GM12875 (cell line): ENCODE measurements around the gene ZNF789.

Experiments
- H3K4me3 ChIP-seq: one replicate; pipeline ENCODE4 v1.5.1; 2011; ENCODE audit warnings: low read depth, low read length, control low read depth
- TF ChIP-seq, protein P1 (sequence below): IDR thresholded peaks from 2 replicates; pipeline ENCODE4 v1.5.1; 2011; ENCODE audit warnings: low read depth, mild to moderate bottlenecking, control low read depth, inconsistent platforms, low read length, moderate library complexity, borderline replicate concordance; ENCODE audit not compliant: insufficient read depth

Gene ZNF789

GRCh38 chr7:99535667-99536066, 63.0 kb downstream of the ZNF789 start:
- H3K4me3 ChIP-seq = no peak overlapping the region
- TF ChIP-seq, protein P1, sequence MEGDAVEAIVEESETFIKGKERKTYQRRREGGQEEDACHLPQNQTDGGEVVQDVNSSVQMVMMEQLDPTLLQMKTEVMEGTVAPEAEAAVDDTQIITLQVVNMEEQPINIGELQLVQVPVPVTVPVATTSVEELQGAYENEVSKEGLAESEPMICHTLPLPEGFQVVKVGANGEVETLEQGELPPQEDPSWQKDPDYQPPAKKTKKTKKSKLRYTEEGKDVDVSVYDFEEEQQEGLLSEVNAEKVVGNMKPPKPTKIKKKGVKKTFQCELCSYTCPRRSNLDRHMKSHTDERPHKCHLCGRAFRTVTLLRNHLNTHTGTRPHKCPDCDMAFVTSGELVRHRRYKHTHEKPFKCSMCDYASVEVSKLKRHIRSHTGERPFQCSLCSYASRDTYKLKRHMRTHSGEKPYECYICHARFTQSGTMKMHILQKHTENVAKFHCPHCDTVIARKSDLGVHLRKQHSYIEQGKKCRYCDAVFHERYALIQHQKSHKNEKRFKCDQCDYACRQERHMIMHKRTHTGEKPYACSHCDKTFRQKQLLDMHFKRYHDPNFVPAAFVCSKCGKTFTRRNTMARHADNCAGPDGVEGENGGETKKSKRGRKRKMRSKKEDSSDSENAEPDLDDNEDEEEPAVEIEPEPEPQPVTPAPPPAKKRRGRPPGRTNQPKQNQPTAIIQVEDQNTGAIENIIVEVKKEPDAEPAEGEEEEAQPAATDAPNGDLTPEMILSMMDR = no peak
